ENCODE measurements around the gene CALD1.

The CALD1 gene, protein sequence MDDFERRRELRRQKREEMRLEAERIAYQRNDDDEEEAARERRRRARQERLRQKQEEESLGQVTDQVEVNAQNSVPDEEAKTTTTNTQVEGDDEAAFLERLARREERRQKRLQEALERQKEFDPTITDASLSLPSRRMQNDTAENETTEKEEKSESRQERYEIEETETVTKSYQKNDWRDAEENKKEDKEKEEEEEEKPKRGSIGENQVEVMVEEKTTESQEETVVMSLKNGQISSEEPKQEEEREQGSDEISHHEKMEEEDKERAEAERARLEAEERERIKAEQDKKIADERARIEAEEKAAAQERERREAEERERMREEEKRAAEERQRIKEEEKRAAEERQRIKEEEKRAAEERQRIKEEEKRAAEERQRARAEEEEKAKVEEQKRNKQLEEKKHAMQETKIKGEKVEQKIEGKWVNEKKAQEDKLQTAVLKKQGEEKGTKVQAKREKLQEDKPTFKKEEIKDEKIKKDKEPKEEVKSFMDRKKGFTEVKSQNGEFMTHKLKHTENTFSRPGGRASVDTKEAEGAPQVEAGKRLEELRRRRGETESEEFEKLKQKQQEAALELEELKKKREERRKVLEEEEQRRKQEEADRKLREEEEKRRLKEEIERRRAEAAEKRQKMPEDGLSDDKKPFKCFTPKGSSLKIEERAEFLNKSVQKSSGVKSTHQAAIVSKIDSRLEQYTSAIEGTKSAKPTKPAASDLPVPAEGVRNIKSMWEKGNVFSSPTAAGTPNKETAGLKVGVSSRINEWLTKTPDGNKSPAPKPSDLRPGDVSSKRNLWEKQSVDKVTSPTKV

DNA sequence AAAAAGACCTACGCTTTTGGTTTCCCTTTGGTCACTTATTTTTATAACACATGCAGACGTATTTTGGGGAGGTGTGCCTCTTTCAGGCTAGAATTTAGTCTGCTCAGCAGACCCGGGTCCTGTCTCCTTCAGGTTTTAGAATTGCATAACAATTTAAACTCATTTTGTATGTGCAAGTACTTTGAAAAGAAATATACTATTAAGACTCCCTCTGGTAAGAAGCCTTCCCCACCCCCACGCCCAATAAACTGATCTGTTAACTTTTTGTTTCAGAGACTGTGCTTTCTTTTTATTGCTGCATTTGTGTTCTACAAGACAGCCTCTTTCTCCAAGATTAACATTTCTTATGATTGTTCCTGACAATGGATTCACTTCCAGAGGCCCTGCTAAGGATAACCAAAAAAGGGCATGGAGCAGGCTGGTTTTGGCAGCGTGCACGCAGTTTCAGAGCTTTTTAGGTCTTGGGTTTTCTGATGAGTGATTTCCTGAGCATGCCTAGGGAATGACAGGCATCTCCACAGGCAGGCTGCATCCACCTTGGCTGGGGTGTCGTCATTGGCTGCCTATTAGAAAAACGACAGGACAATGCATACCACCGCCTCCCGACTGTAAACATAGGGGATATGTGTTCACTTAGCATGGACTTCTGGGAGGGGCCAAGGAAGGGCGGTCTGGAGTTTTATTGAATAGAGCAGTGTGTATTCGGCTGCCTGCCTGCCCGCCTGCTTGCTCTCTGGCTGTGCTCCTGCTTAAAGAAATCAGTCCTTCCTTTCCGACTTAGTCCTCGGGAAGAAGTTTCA is at the start of gene CALD1:
Gene CALD1, plus strand, starts transcription at position 694 of the 800 bp plus-strand sequence. CDS start 88,100 bp downstream, outside the sequence.
- Histone ChIP-seq H3K4me3 (ENCODE audit: low read depth, low read length, poor library complexity, severe bottlenecking) (no peak within 1 kb of the TSS), H4K20me1 (ENCODE audit: insufficient read depth, low read length) (no peaks in the 10 kb centered on the region), H3K36me3 (ENCODE audit: insufficient read depth, low read length) (no peaks in the 10 kb centered on the region), H2AFZ (ENCODE audit: low read length) (no peak within 1 kb of the TSS), H3K4me1 (ENCODE audit: insufficient read depth, low read length, severe bottlenecking) (no peaks in the 10 kb centered on the region), H3K27ac (ENCODE audit: low read depth, low read length, poor library complexity, severe bottlenecking) (no peak within 1 kb of the TSS), H3K27me3 (ENCODE audit: insufficient read depth, low read length) (no peaks in the 10 kb centered on the region; the same call in 1 of the 2 replicates), H3F3A (ENCODE audit: insufficient read depth, low read length) (no peaks in the 10 kb centered on the region), H3K9me3 (ENCODE audit: low read length) (no peaks in the 10 kb centered on the region), H3K9me2 (ENCODE audit: low read depth, low read length) (no peaks in the 10 kb centered on the region), H3K4me2 (ENCODE audit: low read length) (no peak within 1 kb of the TSS), H3K9ac (ENCODE audit: low read length) (no peak within 1 kb of the TSS), H3K79me2 (ENCODE audit: insufficient read depth, low read length) (no peaks in the 10 kb centered on the region)
- TF ChIP-seq, protein P1, sequence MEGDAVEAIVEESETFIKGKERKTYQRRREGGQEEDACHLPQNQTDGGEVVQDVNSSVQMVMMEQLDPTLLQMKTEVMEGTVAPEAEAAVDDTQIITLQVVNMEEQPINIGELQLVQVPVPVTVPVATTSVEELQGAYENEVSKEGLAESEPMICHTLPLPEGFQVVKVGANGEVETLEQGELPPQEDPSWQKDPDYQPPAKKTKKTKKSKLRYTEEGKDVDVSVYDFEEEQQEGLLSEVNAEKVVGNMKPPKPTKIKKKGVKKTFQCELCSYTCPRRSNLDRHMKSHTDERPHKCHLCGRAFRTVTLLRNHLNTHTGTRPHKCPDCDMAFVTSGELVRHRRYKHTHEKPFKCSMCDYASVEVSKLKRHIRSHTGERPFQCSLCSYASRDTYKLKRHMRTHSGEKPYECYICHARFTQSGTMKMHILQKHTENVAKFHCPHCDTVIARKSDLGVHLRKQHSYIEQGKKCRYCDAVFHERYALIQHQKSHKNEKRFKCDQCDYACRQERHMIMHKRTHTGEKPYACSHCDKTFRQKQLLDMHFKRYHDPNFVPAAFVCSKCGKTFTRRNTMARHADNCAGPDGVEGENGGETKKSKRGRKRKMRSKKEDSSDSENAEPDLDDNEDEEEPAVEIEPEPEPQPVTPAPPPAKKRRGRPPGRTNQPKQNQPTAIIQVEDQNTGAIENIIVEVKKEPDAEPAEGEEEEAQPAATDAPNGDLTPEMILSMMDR (IDR thresholded peaks at IDR 0.05; ENCODE audit: low read length) = no peak
- TF ChIP-seq EZH2 (IDR thresholded peaks at IDR 0.05; ENCODE audit: borderline replicate concordance, low read length) = no peak

DNA sequence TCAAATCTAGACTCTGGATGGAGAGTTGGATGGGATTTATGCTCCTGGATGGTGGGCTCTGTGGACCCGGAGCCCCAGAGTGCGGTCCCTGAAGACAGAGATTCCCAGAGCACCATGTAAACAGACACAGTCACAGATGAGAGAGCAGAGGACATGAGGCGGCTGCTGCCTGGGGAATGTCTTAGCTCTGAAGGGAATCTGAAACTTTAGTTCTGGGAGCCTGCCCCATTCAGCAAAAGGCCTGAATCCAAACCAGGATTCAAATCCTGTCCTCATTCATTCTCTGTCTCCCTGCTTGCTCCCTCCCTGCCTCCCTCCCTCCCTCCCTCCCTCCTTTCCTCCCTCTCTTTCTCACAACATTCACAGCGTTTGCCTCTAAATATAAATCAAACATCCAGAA is 49.5 kb upstream of the CALD1 start:
- Histone ChIP-seq H3K27ac (ENCODE audit: low read depth, low read length, poor library complexity, severe bottlenecking) (no peak overlapping the region), H3F3A (ENCODE audit: insufficient read depth, low read length) (no peaks in the 10 kb centered on the region), H3K9ac (ENCODE audit: low read length) (no peak overlapping the region), H4K20me1 (ENCODE audit: insufficient read depth, low read length) (no peaks in the 10 kb centered on the region), H3K27me3 (ENCODE audit: insufficient read depth, low read length) (no peaks in the 10 kb centered on the region), H3K4me2 (ENCODE audit: low read length) (no peak overlapping the region), H3K4me3 (ENCODE audit: low read depth, low read length, poor library complexity, severe bottlenecking) (no peak overlapping the region), H2AFZ (ENCODE audit: low read length) (no peak overlapping the region), H3K4me1 (ENCODE audit: insufficient read depth, low read length, severe bottlenecking) (no peaks in the 10 kb centered on the region), H3K36me3 (ENCODE audit: insufficient read depth, low read length) (no peaks in the 10 kb centered on the region), H3K9me2 (ENCODE audit: low read depth, low read length) (no peaks in the 10 kb centered on the region), H3K79me2 (ENCODE audit: insufficient read depth, low read length) (no peaks in the 10 kb centered on the region), H3K9me3 (ENCODE audit: low read length) (no peaks in the 10 kb centered on the region)
- TF ChIP-seq, protein P1 (IDR thresholded peaks at IDR 0.05; ENCODE audit: low read length) = no peak
- no peak for TF ChIP-seq EZH2 (IDR thresholded peaks at IDR 0.05; ENCODE audit: borderline replicate concordance, low read length)

DNA sequence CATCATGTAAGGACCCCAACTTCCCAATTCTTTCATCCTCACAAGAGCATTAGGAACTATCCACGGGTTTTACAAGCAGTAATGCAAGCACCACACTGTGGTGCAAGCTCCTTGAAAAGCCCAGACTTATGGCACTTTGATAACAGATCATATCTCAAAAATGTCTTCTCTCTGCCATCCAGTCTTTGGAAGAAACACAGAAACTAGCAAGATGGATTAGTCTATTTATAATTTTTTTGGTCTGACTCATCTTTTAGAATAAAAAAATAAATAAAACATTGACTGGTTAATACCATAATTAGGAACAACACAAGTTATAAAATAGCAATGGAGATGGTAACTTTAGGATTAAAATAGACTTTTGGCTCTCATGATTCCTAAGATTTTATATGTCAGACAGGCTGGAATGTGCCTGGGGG is 49.0 kb upstream of the CALD1 start:
- Histone ChIP-seq H3K4me1 (ENCODE audit: insufficient read depth, low read length, severe bottlenecking) (no peaks in the 10 kb centered on the region), H3F3A (ENCODE audit: insufficient read depth, low read length) (no peaks in the 10 kb centered on the region), H3K9me2 (ENCODE audit: low read depth, low read length) (no peaks in the 10 kb centered on the region), H3K9me3 (ENCODE audit: low read length) (no peaks in the 10 kb centered on the region), H3K79me2 (ENCODE audit: insufficient read depth, low read length) (no peaks in the 10 kb centered on the region), H3K27ac (ENCODE audit: low read depth, low read length, poor library complexity, severe bottlenecking) (no peak overlapping the region), H3K4me2 (ENCODE audit: low read length) (no peak overlapping the region), H3K36me3 (ENCODE audit: insufficient read depth, low read length) (no peaks in the 10 kb centered on the region), H3K9ac (ENCODE audit: low read length) (no peak overlapping the region), H3K27me3 (ENCODE audit: insufficient read depth, low read length) (no peaks in the 10 kb centered on the region), H4K20me1 (ENCODE audit: insufficient read depth, low read length) (no peaks in the 10 kb centered on the region), H2AFZ (ENCODE audit: low read length) (no peak overlapping the region), H3K4me3 (ENCODE audit: low read depth, low read length, poor library complexity, severe bottlenecking) (no peak overlapping the region)
- TF ChIP-seq, protein P1 (IDR thresholded peaks at IDR 0.05; ENCODE audit: low read length) = no peak
- TF ChIP-seq EZH2 (IDR thresholded peaks at IDR 0.05; ENCODE audit: borderline replicate concordance, low read length) = no peak

Measured in OCI-LY1 (cell line).